ENCODE results near the gene PLEKHM3. TPM values are rescaled to one million over a fixed set of nuclear protein-coding genes. Genes with fewer than 3 reads are reported as not detected.

Gene PLEKHM3
- total RNA-seq, 1 experiment from 2014 or later: 2.5 TPM

GRCh38 chr2:207928079-207928478 lies 97.2 kb downstream of the PLEKHM3 start:
- Histone ChIP-seq H3K27me3 (ENCODE audit: control insufficient read depth, insufficient read depth, low read length) (no peaks in the 10 kb centered on the region), H3K4me3 (ENCODE audit: low read depth in 2 of 2, low read length in 2 of 2) (no peak overlapping the region), H3K4me1 (ENCODE audit: control insufficient read depth, insufficient read depth, low read length) (no peaks in the 10 kb centered on the region; the same call in 1 of the 2 replicates), H3K36me3 (ENCODE audit: control insufficient read depth, insufficient read depth, low read length) (no peaks in the 10 kb centered on the region), H3K27ac (ENCODE audit: low read length) (no peak overlapping the region), H3K9me3 (ENCODE audit: control insufficient read depth, insufficient read depth, low read depth, low read length) (no peaks in the 10 kb centered on the region)
- in situ Hi-C loops (cut with HindIII; ENCODE audit: low pct_unique_long_range_greater_than_20kb, low sequenced_read_pairs) (no loop called here), intact Hi-C loops (cut with micrococcal nuclease; ENCODE audit: unreplicated experiment) (no loop called here)
- TF ChIP-seq TCF7L2 (IDR thresholded peaks at IDR 0.05; ENCODE audit: low read depth, low read length) (no peak), SIN3A (IDR thresholded peaks at IDR 0.05; ENCODE audit: borderline replicate concordance, insufficient read depth, low read depth, low read length) (no peak), POLR2AphosphoS5 (IDR thresholded peaks at IDR 0.05; ENCODE audit: low read depth, low read length) (no peak)
- TF ChIP-seq, protein P1, sequence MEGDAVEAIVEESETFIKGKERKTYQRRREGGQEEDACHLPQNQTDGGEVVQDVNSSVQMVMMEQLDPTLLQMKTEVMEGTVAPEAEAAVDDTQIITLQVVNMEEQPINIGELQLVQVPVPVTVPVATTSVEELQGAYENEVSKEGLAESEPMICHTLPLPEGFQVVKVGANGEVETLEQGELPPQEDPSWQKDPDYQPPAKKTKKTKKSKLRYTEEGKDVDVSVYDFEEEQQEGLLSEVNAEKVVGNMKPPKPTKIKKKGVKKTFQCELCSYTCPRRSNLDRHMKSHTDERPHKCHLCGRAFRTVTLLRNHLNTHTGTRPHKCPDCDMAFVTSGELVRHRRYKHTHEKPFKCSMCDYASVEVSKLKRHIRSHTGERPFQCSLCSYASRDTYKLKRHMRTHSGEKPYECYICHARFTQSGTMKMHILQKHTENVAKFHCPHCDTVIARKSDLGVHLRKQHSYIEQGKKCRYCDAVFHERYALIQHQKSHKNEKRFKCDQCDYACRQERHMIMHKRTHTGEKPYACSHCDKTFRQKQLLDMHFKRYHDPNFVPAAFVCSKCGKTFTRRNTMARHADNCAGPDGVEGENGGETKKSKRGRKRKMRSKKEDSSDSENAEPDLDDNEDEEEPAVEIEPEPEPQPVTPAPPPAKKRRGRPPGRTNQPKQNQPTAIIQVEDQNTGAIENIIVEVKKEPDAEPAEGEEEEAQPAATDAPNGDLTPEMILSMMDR (IDR thresholded peaks at IDR 0.05): no peak
- TF ChIP-seq, protein P2, sequence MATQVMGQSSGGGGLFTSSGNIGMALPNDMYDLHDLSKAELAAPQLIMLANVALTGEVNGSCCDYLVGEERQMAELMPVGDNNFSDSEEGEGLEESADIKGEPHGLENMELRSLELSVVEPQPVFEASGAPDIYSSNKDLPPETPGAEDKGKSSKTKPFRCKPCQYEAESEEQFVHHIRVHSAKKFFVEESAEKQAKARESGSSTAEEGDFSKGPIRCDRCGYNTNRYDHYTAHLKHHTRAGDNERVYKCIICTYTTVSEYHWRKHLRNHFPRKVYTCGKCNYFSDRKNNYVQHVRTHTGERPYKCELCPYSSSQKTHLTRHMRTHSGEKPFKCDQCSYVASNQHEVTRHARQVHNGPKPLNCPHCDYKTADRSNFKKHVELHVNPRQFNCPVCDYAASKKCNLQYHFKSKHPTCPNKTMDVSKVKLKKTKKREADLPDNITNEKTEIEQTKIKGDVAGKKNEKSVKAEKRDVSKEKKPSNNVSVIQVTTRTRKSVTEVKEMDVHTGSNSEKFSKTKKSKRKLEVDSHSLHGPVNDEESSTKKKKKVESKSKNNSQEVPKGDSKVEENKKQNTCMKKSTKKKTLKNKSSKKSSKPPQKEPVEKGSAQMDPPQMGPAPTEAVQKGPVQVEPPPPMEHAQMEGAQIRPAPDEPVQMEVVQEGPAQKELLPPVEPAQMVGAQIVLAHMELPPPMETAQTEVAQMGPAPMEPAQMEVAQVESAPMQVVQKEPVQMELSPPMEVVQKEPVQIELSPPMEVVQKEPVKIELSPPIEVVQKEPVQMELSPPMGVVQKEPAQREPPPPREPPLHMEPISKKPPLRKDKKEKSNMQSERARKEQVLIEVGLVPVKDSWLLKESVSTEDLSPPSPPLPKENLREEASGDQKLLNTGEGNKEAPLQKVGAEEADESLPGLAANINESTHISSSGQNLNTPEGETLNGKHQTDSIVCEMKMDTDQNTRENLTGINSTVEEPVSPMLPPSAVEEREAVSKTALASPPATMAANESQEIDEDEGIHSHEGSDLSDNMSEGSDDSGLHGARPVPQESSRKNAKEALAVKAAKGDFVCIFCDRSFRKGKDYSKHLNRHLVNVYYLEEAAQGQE (IDR thresholded peaks at IDR 0.05; ENCODE audit: insufficient read depth in 1 of 2, low read depth in 2 of 2, low read length in 1 of 2): no peak
- no TSS peak for BruUV-seq (replicated peaks)
- ATAC-seq (no peak), DNase-seq (ENCODE audit: low read depth, low spot score) (no peak)
- POLR2A ChIA-PET: no interaction called here
- CTCF ChIA-PET: no interaction called here

GRCh38 chr2:207926989-207927300 lies 98.4 kb downstream of the PLEKHM3 start:
- ChIA-PET POLR2A (no interaction called here), CTCF (no interaction called here)
- DNase-seq (ENCODE audit: low read depth, low spot score) (no peak), ATAC-seq (no peak)
- Histone ChIP-seq H3K36me3 (ENCODE audit: control insufficient read depth, insufficient read depth, low read length) (no peaks in the 10 kb centered on the region), H3K27ac (ENCODE audit: low read length) (no peak overlapping the region), H3K4me1 (ENCODE audit: control insufficient read depth, insufficient read depth, low read length) (no peaks in the 10 kb centered on the region; the same call in 1 of the 2 replicates), H3K9me3 (ENCODE audit: control insufficient read depth, insufficient read depth, low read depth, low read length) (no peaks in the 10 kb centered on the region), H3K27me3 (ENCODE audit: control insufficient read depth, insufficient read depth, low read length) (no peaks in the 10 kb centered on the region), H3K4me3 (ENCODE audit: low read depth in 2 of 2, low read length in 2 of 2) (no peak overlapping the region)
- in situ Hi-C loops (cut with HindIII; ENCODE audit: low pct_unique_long_range_greater_than_20kb, low sequenced_read_pairs): no loop called here
- intact Hi-C loops (cut with micrococcal nuclease; ENCODE audit: unreplicated experiment): no loop called here
- TF ChIP-seq, protein P1 (IDR thresholded peaks at IDR 0.05): no peak
- TF ChIP-seq TCF7L2 (IDR thresholded peaks at IDR 0.05; ENCODE audit: low read depth, low read length) (no peak), POLR2AphosphoS5 (IDR thresholded peaks at IDR 0.05; ENCODE audit: low read depth, low read length) (no peak), SIN3A (IDR thresholded peaks at IDR 0.05; ENCODE audit: borderline replicate concordance, insufficient read depth, low read depth, low read length) (no peak)
- TF ChIP-seq, protein P2 (IDR thresholded peaks at IDR 0.05; ENCODE audit: insufficient read depth in 1 of 2, low read depth in 2 of 2, low read length in 1 of 2): no peak
- no TSS peak for BruUV-seq (replicated peaks)

Data from Panc1 (cell line).